Measurements from ENCODE around the gene DHRS9.

DHRS9 gene

GRCh38 chr2:169107645-169108044 is 38.3 kb downstream of the DHRS9 start:
- peak overlapping the region; percentile 68 for H3K4me2 ChIP-seq (ENCODE audit: low read depth, low read length, poor library complexity, severe bottlenecking)

GRCh38 chr2:169108099-169108884 is 38.9 kb downstream of the DHRS9 start:
- Histone ChIP-seq H3K4me3 (ENCODE audit: low read length, poor library complexity, severe bottlenecking) (peak overlapping the region; percentile 8), H3K9ac (ENCODE audit: low read depth, low read length, poor library complexity, severe bottlenecking) (no peak overlapping the region), H3K79me2 (ENCODE audit: insufficient read depth, low read length) (no peaks in the 10 kb centered on the region), H3K4me2 (ENCODE audit: low read depth, low read length, poor library complexity, severe bottlenecking) (peak overlapping the region; percentile 68), H4K20me1 (ENCODE audit: insufficient read depth, low read length, poor library complexity, severe bottlenecking) (no peaks in the 10 kb centered on the region), H3F3A (ENCODE audit: low read depth) (peaks cover 12% of the 10 kb centered on the region), H3K4me1 (ENCODE audit: insufficient read depth, low read length, poor library complexity, severe bottlenecking) (peaks cover 65% of the 10 kb centered on the region), H3K27me3 (ENCODE audit: insufficient read depth, low read length, poor library complexity, severe bottlenecking) (no peaks in the 10 kb centered on the region), H3K9me3 (ENCODE audit: insufficient read depth, low read depth, low read length) (no peaks in the 10 kb centered on the region), H2AFZ (ENCODE audit: low read length) (no peak overlapping the region), H3K36me3 (ENCODE audit: insufficient read depth, low read length) (no peaks in the 10 kb centered on the region), H3K9me2 (replicated peaks; ENCODE audit: low read depth, low read length) (no peaks in the 10 kb centered on the region)
- no peak for TF ChIP-seq CTCF (conservative IDR thresholded peaks at IDR 0.05; ENCODE audit: low read length)
- no peak for TF ChIP-seq EZH2phosphoT487 (IDR thresholded peaks at IDR 0.05; ENCODE audit: borderline replicate concordance)

More at GRCh38 chr2:169107645-169108044, 38.3 kb downstream of the DHRS9 start:
- Histone ChIP-seq H3K79me2 (ENCODE audit: insufficient read depth, low read length) (no peaks in the 10 kb centered on the region), H3K4me1 (ENCODE audit: insufficient read depth, low read length, poor library complexity, severe bottlenecking) (peaks cover 62% of the 10 kb centered on the region), H3K4me3 (ENCODE audit: low read length, poor library complexity, severe bottlenecking) (peak overlapping the region; percentile 21), H3K9ac (ENCODE audit: low read depth, low read length, poor library complexity, severe bottlenecking) (no peak overlapping the region), H3F3A (ENCODE audit: low read depth) (peaks cover 12% of the 10 kb centered on the region), H2AFZ (ENCODE audit: low read length) (no peak overlapping the region), H3K36me3 (ENCODE audit: insufficient read depth, low read length) (no peaks in the 10 kb centered on the region), H4K20me1 (ENCODE audit: insufficient read depth, low read length, poor library complexity, severe bottlenecking) (no peaks in the 10 kb centered on the region), H3K27me3 (ENCODE audit: insufficient read depth, low read length, poor library complexity, severe bottlenecking) (no peaks in the 10 kb centered on the region), H3K9me2 (replicated peaks; ENCODE audit: low read depth, low read length) (no peaks in the 10 kb centered on the region), H3K9me3 (ENCODE audit: insufficient read depth, low read depth, low read length) (no peaks in the 10 kb centered on the region)
- TF ChIP-seq EZH2phosphoT487 (IDR thresholded peaks at IDR 0.05; ENCODE audit: borderline replicate concordance) (no peak), CTCF (conservative IDR thresholded peaks at IDR 0.05; ENCODE audit: low read length) (no peak)

- Histone ChIP-seq H3K79me2 (ENCODE audit: insufficient read depth, low read length) (no peaks in the 10 kb centered on the region), H4K20me1 (ENCODE audit: insufficient read depth, low read length, poor library complexity, severe bottlenecking) (no peaks in the 10 kb centered on the region), H3K27me3 (ENCODE audit: insufficient read depth, low read length, poor library complexity, severe bottlenecking) (no peaks in the 10 kb centered on the region), H3K9me3 (ENCODE audit: insufficient read depth, low read depth, low read length) (no peaks in the 10 kb centered on the region), H3K9ac (ENCODE audit: low read depth, low read length, poor library complexity, severe bottlenecking) (no peak overlapping the region), H3K4me3 (ENCODE audit: low read length, poor library complexity, severe bottlenecking) (no peak overlapping the region), H3K4me1 (ENCODE audit: insufficient read depth, low read length, poor library complexity, severe bottlenecking) (peaks cover 57% of the 10 kb centered on the region), H3F3A (ENCODE audit: low read depth) (peaks cover 12% of the 10 kb centered on the region), H3K4me2 (ENCODE audit: low read depth, low read length, poor library complexity, severe bottlenecking) (peak overlapping the region; percentile 33), H2AFZ (ENCODE audit: low read length) (peak overlapping the region; percentile 79), H3K36me3 (ENCODE audit: insufficient read depth, low read length) (no peaks in the 10 kb centered on the region), H3K9me2 (replicated peaks; ENCODE audit: low read depth, low read length) (no peaks in the 10 kb centered on the region)
- TF ChIP-seq CTCF (conservative IDR thresholded peaks at IDR 0.05; ENCODE audit: low read length) (peak; percentile 97), EZH2phosphoT487 (IDR thresholded peaks at IDR 0.05; ENCODE audit: borderline replicate concordance) (no peak)
Observed at GRCh38 chr2:169109502-169110409, 40.4 kb downstream of the DHRS9 start.
